Activated CD8-positive, alpha-beta T cell treated with anti-CD3 and anti-CD28 coated beads for 36 hours (primary cell): ENCODE results near the gene SRP68. TPM values are rescaled to one million over a fixed set of nuclear protein-coding genes. Genes with fewer than 3 reads are reported as not detected.

Experiments
- ATAC-seq: fragments of 200-7000 bp; cut with Tn5 transposase; one replicate; pipeline ENCODE4 v1.10.0; 2021; ENCODE audit warnings: mild to moderate bottlenecking, moderate library complexity
- CTCF ChIA-PET: fragments of 350-600 bp; sonication (Branson Sonifier 250); formaldehyde crosslinking; loops from one replicate; lab custom pipeline; 2021; ENCODE audit warnings: antibody characterized with exemption; lab: Charles Lee
- POLR2A ChIA-PET: fragments of 350-600 bp; sonication (Branson Sonifier 250); formaldehyde crosslinking; loops from one replicate; lab custom pipeline; 2021; ENCODE audit warnings: antibody characterized with exemption; lab: Charles Lee
- DNase-seq: peaks from one replicate; pipeline ENCODE4 v3.0.0-alpha.2; 2020
- H3K27ac Mint-ChIP-seq: one replicate; pipeline ENCODE4 v1.8.0; 2021; ENCODE audit warnings: mild to moderate bottlenecking, mixed read lengths
- H3K27me3 Mint-ChIP-seq: one replicate; pipeline ENCODE4 v1.8.0; 2021; ENCODE audit warnings: mixed read lengths
- H3K36me3 Mint-ChIP-seq: one replicate; pipeline ENCODE4 v1.8.0; 2021; ENCODE audit warnings: low read depth, mixed read lengths
- H3K4me1 Mint-ChIP-seq: one replicate; pipeline ENCODE4 v1.8.0; 2021; ENCODE audit warnings: low read depth, mixed read lengths
- H3K4me3 Mint-ChIP-seq: one replicate; pipeline ENCODE4 v1.8.0; 2021; ENCODE audit warnings: mild to moderate bottlenecking, moderate library complexity, mixed read lengths
- H3K9me3 Mint-ChIP-seq: one replicate; pipeline ENCODE4 v1.8.0; 2021; ENCODE audit warnings: mixed read lengths
- intact Hi-C: fragments of 100-400 bp; cut with micrococcal nuclease; formaldehyde crosslinking; loops from one replicate; pipeline ENCODE4 v1.10.0; 2022
- total RNA-seq, 2 experiments: library from RNA; stranded (reverse); gene quantifications; one replicate each; pipeline ENCODE4 v1.2.3, GENCODE V29; 2021
- TF ChIP-seq, protein P1 (sequence below): fragments of 200-600 bp; IDR thresholded peaks from one replicate; pipeline ENCODE4 v1.8.0; 2022; ENCODE audit warnings: antibody characterized with exemption, mild to moderate bottlenecking

SRP68 gene
- total RNA-seq, 2 experiments from 2014 or later: 132 to 135 TPM

DNA sequence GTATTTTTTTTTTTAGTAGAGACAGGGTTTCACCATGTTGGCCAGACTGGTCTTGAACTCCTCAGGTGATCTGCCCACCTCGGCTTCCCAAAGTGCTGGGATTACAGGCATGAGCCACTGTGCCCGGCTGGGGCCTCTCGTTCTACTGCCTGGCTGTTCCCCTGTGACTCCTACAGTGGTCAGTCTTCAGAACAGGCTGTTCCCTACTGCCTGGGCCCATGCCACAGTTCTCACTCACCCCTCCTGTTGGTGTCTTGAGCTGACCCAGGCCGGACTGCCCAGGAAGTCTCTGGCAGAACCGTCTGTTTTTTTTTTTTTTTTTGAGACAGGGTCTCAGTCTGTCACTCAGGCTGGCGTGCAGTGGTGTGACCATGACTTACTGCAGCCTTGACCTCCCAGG, 68.4 kb downstream of the SRP68 start:
- POLR2A ChIA-PET: no interaction called here
- ATAC-seq: no peak
- H3K4me1 Mint-ChIP-seq: no peaks in the 10 kb centered on the region

DNA sequence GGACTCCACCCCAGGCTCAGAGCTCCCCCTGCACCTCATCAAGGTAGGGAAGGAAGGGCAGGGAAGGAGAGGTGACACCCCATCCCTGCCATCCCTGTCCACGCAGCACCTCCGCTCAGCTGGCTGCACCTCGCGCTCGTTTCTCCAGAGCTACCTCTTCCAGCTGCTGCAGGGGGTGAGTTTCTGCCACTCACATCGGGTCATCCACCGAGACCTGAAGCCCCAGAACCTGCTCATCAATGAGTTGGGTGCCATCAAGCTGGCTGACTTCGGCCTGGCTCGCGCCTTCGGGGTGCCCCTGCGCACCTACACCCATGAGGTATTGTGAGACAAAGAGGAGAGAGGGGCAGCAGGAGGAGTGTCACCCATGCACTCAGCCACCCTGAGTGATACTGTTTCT, 70.2 kb downstream of the SRP68 start:
- no peaks in the 10 kb centered on the region for H3K9me3 Mint-ChIP-seq
- H3K27me3 Mint-ChIP-seq: no peaks in the 10 kb centered on the region
- H3K4me1 Mint-ChIP-seq: peaks cover 6% of the 10 kb centered on the region
- TF ChIP-seq, protein P1, sequence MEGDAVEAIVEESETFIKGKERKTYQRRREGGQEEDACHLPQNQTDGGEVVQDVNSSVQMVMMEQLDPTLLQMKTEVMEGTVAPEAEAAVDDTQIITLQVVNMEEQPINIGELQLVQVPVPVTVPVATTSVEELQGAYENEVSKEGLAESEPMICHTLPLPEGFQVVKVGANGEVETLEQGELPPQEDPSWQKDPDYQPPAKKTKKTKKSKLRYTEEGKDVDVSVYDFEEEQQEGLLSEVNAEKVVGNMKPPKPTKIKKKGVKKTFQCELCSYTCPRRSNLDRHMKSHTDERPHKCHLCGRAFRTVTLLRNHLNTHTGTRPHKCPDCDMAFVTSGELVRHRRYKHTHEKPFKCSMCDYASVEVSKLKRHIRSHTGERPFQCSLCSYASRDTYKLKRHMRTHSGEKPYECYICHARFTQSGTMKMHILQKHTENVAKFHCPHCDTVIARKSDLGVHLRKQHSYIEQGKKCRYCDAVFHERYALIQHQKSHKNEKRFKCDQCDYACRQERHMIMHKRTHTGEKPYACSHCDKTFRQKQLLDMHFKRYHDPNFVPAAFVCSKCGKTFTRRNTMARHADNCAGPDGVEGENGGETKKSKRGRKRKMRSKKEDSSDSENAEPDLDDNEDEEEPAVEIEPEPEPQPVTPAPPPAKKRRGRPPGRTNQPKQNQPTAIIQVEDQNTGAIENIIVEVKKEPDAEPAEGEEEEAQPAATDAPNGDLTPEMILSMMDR: no peak
- ChIA-PET CTCF (interaction anchor here (0.9 to 15.1 kb wide), 8 partner anchors 11 to 156 kb away, joined by 3 to 165 read pairs (median 4); partner anchors contain the start of gene MRPL38), POLR2A (interaction anchor here (1.3 kb wide), 1 partner anchor 22 kb away, joined by 3 read pairs; no protein-coding TSS in a partner anchor)
- ATAC-seq (no peak), DNase-seq (no peak)
- intact Hi-C loops: loop anchor here (5.0 kb wide), 1 partner anchor 95 kb away; no protein-coding TSS in a partner anchor
- no peak overlapping the region for H3K4me3 Mint-ChIP-seq
- no peaks in the 10 kb centered on the region for H3K36me3 Mint-ChIP-seq
- no peak overlapping the region for H3K27ac Mint-ChIP-seq

More for the DNA sequence above, 68.4 kb downstream of the SRP68 start:
- Mint-ChIP-seq H3K27me3 (no peaks in the 10 kb centered on the region), H3K27ac (no peak overlapping the region), H3K36me3 (no peaks in the 10 kb centered on the region), H3K4me3 (no peak overlapping the region), H3K9me3 (no peaks in the 10 kb centered on the region)
- no peak for DNase-seq
- CTCF ChIA-PET: interaction anchor here (0.7 to 15.1 kb wide), 12 partner anchors 7 to 127 kb away, joined by 3 to 165 read pairs (median 6); partner anchors contain the start of gene MRPL38
- intact Hi-C loops: loop anchor here (5.0 kb wide), 1 partner anchor 97 kb away; no protein-coding TSS in a partner anchor
- TF ChIP-seq, protein P1: no peak

DNA sequence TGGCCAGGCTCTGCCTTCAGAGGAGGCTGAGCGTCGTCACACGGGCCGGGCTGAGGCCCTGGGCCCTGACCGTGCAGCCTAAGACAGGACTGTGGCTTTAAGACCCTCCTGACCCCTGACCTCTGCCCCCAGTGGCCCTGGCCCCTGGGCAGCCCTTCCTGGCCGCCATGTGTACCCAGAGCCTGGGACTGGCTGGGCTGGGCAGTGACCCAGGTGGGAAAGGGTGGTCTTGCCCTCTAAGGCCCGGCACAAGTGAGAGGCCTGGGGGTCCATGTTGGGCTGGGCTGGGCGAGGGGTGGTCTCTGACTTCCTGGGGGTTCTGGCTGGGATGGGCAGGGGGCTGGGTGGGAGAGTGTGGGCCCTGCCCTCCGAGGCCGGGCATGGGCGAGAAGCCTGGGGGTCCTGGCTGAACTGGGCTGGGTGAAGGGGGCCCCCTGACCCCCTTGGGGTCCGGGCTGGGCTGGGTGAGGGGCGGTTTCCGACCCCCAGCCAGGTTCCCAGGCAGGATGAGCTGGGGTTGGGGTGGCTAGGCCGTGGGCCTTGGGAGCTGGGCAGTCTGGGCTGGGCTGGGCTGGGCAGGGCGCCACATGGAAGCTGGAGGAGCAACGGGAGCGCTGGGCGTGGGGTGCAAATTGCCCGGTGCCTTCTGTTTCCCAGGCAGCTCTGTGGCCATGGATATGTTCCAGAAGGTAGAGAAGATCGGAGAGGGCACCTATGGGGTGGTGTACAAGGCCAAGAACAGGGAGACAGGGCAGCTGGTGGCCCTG, 71.4 kb downstream of the SRP68 start, which contains the start of gene CDK3:
Gene CDK3, plus strand, starts transcription at position 101 of the 767 bp plus-strand sequence. Its CDS starts 571 bp downstream, at position 672.
- intact Hi-C loops: loop anchor here (5.0 kb wide), 1 partner anchor 94 kb away; no protein-coding TSS in a partner anchor
- Mint-ChIP-seq H3K9me3 (no peaks in the 10 kb centered on the region), H3K27ac (no peak within 1 kb of the TSS), H3K4me3 (no peak within 1 kb of the TSS), H3K4me1 (peaks cover 14% of the 10 kb centered on the region), H3K36me3 (no peaks in the 10 kb centered on the region), H3K27me3 (no peaks in the 10 kb centered on the region)
- TF ChIP-seq, protein P1: peak; percentile 56
- ChIA-PET POLR2A (no interaction called here), CTCF (interaction anchor here (0.7 to 15.1 kb wide), 23 partner anchors 12 to 279 kb away, joined by 3 to 165 read pairs (median 5); partner anchors contain the start of genes ACOX1, FBF1, MRPL38 and TEN1)
- ATAC-seq: no peak
- no peak for DNase-seq

DNA sequence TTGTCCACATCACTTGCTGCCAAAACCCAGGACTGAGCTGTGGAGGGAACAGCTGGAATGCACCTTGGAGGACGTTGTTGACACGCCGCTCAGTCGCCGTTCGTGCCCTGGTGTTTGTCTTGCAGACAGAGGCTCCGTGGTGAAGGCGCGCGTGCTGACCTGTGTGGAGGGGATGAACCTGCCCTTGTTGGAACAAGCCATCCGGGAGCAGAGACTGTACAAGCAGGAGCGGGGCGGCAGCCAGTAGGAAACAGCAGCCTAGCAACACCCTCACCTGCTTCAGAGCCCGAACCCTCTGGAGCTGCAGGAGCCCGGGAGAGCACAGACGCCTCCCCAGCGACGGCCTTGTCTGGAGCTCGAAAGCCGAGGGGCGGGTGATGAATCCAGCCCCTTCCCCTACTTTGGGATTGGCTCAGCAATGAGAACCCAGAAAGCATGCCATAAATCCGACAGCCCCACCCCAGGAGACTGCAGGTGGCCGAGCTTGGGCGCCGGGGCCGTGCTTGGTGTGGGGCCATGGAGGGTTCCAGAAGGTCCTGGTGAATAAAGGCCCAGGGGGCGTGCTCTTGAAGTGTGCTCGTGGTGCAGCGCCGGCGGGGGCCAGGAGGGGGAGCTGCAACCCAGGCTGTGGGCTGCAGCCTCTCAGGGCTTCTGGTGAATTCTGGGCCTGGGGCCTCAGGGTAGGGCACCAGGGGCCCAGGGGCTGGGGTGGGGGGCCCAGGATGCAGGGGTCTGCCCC, 72.1 kb downstream of the SRP68 start:
- Mint-ChIP-seq H3K4me3 (no peak overlapping the region), H3K27ac (no peak overlapping the region), H3K27me3 (no peaks in the 10 kb centered on the region), H3K4me1 (peaks cover 14% of the 10 kb centered on the region), H3K9me3 (no peaks in the 10 kb centered on the region), H3K36me3 (no peaks in the 10 kb centered on the region)
- ChIA-PET CTCF (interaction anchor here (0.6 to 15.1 kb wide), 30 partner anchors 9 to 351 kb away, joined by 3 to 165 read pairs (median 4); partner anchors contain the start of genes ACOX1, FBF1, MRPL38 and TEN1), POLR2A (interaction anchor here (1.2 kb wide), 1 partner anchor 54 kb away, joined by 5 read pairs; no protein-coding TSS in a partner anchor)
- ATAC-seq (peak; percentile 93), DNase-seq (peak; percentile 83)
- intact Hi-C loops: loop anchor here (5.0 kb wide), 1 partner anchor 93 kb away; no protein-coding TSS in a partner anchor
- TF ChIP-seq, protein P1: peak; percentile 86
